GM19397 (cell line): ENCODE data around the gene SLC46A1.

Experiments used
- ATAC-seq: cut with Tn5 transposase; IDR thresholded peaks from one replicate; pipeline ENCODE4 v1.9.1; 2021; ENCODE audit warnings: mild to moderate bottlenecking, moderate library complexity; ENCODE audit not compliant: unreplicated experiment

Gene SLC46A1

DNA sequence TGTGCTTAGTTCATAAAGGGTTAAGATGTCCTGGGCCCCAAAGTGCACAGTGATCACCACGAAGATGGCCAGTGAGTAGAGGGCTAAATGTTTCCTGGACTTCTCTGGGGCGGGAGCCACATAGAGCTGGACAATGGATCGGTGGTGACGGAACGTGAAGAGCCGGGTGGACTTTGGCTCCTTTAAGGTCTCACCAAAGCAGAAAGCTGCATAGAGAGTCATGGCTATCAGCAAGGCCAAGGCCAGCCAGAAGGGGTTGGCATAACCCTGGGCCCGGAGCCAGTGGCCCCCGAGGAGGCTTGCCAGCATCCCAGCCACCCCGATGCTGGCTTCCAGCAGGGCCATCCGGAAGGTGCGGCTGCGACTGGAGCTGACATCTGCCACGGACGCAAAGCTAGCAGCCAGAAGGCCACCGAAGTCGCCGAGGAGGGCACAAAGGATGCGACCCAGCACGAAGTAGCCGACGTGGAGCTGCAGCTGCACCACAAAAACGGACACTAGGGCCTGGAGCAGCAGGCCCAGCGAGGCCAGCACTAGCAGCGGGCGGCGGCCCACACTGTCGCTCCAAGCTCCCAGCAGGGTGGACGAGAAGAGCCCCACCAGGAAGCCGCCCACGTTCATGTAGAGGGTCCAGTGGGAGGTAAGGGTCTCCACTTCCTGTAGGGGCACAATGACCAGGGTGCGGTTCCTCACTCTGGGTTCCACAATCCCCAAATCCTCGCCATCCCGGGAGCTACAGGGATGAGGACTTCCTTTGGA, 1.0 kb downstream of the SLC46A1 start:
- ATAC-seq = no peak

DNA sequence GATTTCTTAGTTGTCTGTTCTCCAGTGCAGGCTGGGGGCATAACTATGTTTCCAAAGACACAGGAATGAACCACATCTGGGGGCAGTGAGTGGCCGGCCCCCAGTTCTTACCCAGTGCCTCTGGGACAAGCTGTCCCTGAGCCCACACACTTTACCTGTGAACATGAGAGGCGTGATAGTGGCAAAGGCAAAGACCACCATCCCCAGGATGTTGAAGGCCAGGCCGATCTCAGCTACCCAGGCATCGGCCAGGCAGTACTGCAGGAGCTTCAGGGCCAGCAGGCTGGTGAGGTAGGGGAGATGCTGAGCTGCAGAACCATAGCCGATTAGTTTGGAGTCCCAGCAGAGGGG, 1.6 kb downstream of the SLC46A1 start:
- no peak for ATAC-seq

DNA sequence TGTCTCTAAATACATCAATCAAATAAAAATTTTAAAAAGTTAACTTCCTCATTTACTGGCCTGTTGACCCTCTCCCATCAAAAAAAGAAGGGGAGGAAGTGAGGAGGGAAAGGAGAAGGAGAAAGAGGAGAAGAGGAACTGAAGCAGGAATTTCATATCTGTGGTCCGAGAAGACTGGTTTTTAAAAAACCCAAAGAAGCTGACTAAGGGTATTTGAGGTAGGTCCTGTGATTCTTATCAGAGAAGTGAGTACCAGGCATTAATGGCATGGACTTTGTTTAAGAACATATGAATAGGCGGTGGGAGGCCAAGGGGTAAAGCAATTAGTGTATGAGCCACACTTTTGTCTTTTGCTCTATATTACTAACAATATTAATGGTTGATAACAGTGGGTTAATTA, 2.0 kb downstream of the SLC46A1 start:
- no peak for ATAC-seq

DNA sequence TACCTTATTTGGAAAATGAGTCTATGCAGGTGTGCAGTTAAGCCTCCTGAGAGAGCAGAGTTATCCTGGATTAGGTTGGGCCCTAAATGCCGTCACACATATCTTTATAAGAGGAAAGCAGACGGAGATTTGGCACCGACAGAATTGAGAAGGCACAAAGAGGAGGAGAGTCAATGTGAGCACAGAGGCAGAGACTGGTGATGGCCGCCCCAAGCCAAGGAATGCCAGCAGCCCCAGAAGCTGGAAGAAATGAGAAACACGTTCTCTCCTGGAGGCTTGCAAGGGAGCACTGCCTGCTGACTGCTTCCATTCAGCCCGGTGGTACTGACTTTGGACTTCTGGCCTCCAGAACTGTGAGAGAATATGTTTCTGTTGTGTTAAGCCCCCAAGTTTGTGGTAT, 3.2 kb downstream of the SLC46A1 start:
- ATAC-seq = no peak

DNA sequence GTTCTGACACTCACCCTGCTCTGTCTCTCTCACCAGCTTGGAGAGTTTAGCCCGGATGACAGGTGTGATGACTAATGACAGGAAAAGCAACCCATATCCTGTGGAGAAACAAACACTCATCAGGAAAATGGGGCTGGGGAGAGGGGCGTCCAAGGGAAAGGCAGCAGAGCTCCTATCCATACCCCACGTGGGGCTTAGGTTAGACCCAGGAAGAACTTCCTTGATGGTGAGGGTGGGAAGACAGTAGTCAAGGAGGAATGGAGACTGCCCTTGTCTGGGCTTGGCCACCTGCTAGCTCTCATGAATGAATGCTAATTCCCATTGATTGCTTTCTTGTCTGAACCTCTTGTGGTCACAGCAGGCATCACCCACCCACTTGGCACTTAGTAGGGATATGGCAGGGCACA, 3.8 kb downstream of the SLC46A1 start:
- no peak for ATAC-seq

DNA sequence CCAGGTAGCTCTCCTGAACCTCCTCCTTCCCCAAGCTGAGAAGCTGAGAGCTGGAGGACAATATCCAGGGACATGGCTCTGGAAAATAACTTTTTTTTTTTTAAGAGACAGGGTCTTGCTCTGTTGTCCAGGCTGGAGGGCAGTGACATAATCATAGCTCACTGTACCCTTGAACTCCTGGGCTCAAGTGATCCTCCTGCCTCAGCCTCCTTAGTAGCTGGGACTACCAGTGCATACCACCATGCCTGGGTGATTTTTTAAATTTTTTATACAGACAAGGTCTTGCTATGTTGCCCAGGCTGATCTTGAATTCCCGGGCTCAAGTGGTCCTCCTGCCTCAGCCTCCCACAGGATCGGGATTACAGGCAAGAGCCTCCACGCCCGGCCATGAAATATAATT, 6.2 kb downstream of the SLC46A1 start:
- ATAC-seq = no peak

DNA sequence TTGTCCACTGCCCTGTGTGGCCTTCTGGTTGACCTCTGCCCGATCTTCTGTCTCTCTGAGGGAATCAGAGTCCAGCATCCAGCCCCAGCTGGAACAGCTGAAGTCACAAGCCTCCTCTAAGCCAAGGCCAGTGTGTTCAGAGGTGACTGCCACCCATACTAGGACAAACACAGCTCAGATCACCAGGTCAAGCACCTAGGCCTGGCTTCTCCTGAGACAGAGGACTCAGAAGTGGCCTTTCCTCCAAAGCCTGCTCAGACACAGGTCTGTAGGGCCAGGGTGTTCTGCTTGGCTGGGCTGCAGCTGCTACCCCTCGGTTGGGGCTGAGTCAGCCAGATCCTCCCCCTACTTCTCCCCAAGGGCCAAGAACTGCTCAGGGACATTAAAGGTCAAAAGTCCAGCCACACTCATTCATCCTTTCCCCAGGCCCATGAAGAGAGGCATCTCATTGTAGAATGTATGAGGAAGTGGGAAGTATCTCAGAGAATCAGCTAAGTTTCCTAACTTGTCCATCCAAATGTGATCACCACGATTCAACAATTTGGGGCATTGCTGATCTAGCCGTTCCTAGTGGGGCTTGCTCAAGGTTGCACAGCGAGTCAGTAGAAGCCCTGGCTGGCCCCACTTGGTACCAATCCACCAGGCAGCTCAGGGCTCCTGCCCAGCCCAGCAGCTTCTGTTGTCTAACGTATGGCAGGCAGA, 7.6 kb downstream of the SLC46A1 start:
- ATAC-seq = no peak

DNA sequence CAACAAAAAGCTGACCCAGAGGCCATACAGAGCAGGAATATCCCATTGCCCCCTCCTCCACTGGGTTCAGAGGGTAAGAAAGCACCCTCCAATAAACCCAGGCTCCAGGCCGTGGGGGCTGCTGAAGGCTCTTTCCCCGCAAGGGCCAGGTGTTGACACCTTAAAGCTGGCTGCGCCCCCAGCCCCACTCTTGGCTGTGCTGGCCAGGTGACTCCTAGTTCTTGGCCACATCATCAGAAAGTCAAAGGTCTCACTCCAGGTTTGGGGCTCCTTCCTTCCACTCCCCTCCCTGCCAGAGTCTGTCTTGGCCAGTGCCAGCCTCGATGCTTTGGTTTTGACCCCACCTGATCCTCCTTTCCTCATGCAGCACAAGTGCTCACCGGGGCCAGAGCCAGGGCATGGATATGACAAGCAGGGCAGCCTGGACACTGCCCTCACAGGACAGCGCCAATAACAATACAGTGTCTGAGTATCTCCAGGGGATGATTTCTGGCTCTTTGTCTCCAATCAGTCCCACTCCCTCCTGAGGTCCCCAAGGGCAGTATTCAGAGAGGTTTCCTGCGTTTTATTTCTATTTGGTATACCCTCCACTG, 8.2 kb downstream of the SLC46A1 start:
- ATAC-seq = no peak

DNA sequence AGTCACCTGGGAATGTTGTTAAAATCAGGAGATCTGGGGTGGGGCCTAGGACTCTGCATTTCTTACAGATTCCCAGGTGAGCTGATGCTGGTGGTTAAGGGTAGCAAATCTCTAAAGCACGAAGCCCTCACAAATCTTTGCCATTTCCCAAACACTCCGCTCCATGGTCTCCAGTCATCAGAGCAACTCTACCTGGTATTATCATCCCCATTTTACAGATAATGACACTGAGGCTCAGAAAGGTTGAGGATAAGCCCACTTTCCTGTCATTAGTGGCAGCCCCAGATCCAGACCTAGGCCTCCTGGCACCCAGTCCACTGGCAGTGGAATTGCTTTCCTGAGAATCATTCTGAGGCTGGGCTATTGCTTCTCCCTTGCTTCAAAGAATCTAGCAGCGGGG, 8.7 kb downstream of the SLC46A1 start:
- no peak for ATAC-seq

DNA sequence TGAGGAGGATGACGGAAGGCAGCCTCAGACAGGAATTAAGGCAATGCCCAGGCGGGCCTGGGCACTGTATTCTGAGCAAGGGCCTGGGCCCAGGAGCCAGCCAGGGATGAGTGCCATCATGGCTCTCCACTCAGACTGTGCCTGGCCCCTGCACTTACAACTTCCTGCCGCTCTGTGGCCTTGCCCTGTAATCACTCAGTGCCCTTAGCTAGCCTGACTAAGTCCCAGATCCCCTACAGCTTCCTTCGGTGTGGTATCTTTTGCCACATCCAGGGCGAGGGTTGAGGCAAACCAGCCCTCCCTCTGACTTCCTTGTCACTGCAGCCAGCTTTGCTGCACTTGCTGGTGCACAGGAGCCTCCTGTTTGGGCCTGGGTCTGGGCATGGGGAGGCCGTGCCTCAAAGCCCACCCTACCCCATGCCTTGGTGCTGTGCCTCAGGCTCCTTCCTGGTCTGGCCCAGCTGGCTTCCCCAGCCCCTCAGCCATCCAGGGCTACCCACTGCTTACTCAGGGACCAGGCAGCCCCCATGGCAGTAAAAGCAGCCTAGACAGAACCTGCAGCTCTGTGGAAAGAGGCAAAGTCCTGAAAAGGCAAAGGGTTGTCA, 9.3 kb downstream of the SLC46A1 start:
- no peak for ATAC-seq

DNA sequence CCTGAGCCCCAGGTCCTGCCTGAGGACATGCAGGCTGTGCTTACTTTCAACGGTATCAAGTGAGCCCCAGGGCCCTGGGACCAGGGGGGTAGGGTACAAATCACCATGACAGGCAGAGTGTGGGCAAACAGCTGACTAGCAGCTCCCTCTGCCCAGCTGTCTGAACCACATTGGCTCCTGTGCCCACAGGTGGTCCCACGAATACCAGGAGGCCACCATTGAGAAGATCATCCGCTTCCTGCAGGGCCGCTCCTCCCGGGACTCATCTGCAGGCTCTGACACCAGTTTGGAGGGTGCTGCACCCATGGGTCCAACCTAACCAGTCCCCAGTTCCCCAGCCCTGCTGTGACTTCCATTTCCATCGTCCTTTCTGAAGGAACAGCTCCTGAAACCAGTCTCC, 10.0 kb downstream of the SLC46A1 start:
- no peak for ATAC-seq

DNA sequence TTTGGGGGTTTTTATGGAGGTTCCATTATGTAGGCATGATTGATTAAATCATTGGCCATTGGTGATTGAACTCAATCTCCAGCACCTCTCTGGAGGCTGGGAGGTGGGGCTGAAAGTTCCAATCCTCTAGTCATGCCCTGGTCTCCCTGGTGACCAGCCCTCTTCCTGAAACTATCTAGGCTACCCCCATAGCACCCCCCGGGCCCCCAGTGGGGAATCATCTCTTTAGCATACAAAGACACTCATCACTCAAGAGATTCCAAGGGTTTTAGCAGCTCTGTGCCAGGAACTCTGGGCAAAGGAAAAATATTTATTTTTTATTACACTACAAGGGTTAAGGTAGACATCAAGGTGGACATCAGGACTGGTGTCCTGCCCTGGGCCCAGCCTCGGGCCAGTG, 10.6 kb downstream of the SLC46A1 start:
- no peak for ATAC-seq

DNA sequence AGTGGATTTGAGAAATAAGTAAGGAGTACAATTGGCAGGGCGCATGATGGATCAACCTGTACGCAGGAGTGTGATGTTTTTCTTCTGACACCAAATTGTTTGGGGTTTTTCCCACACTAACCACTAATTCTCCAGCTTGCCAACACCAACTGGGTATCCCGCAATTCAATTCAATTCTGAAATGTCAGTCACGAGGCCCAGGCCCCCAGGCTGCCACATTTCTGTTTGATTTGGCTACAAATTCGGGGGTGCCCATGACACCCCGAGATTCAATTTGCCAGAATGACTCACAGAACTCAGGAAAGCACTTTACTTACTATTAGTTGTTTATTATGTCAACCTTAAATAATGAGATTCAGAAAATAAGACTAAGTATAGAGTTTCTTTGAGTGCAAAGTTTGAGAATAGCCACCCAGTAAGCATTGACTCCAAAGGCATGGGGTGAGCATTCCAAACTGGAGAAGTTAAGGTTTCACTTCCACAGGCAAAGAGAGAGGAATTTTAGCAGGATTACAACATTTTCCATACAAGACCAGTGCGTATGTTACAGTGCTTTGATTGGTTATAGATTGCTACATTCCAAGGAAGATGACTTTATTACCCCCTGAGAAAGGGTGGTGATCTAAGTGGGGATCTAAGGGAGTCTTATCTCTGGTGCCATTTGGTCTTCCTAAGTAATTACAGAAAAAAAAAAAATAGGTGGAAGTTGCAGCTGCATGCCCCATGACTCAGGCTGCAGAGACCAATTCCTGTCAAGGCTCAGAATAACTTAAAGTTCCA, 11.5 kb downstream of the SLC46A1 start:
- ATAC-seq = no peak

DNA sequence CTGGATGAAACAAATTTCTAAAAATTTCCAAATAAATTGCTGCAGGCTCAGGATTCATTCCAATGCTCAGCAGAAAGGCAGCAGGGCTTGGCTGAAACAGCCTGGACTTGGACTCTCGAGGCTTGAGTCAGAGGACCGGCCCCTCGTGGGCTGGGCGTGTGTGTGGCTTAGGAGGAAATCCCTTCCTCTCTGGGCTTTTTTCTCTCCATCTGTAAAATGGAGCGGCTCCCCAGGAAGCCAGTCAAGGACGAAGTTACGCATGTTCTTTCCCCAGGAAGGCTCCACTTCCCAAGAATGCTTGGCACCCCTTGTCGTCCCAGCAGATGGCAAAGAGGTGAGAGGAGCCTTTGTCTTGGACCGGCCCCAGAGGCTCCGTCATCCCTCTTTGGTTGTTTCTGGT, 13.5 kb downstream of the SLC46A1 start:
- no peak for ATAC-seq

DNA sequence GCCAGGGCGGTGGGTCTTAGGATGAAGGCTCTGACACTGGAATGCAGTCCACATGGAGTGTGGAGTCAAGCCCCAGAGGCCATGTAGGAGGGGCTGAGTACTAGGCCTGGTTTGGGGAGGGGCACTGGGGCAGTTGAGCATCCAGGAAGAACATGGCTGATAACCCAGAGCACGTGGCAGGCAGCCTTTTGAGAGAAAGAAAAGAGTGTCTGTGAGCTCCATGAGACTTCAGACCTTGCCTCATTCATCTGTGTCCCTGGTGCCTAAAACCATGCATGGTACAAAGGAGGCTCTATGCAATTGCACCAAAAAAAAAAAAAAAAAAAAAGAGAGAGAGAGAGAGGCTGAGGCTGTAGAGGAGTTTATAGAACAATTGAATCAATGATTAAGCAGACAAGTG, 14.6 kb downstream of the SLC46A1 start:
- no peak for ATAC-seq

DNA sequence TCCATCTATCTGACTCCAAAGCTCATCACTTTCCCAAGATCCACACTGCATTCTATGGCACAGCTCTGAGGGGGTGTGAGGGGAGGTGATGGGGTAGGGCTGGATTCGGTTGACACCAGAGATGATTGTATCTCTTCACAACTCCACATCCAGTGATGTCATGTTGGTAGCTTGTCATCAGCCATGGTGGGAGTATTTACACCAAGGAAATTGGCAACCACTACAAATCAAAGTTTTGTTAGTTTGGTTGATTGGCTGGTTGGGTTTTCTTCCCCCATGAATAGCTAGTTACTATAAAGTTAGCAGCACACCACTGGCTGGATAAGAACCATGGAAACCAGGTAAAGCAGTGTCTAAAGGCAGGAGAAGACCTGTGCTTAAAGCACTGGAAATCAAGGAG, 15.0 kb downstream of the SLC46A1 start:
- no peak for ATAC-seq

DNA sequence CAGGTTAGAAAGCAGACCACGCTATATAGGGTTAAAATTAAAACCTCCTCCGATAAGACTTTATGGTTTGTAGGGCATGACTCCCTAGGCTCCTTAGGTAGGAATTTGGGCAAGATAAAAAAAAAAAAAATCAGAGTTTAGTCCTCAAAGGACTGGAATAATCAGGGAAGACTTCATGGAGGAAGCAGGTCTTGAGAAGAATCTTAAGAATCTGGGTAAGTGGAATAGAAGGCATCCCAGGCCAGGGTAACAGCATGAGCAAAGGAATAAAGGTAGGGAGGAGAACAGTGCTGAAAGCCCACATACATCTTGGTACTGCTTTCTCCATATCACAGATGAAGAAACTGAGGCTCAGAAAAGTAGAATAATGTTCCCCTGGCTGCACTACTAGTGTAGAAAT, 15.4 kb downstream of the SLC46A1 start:
- no peak for ATAC-seq

DNA sequence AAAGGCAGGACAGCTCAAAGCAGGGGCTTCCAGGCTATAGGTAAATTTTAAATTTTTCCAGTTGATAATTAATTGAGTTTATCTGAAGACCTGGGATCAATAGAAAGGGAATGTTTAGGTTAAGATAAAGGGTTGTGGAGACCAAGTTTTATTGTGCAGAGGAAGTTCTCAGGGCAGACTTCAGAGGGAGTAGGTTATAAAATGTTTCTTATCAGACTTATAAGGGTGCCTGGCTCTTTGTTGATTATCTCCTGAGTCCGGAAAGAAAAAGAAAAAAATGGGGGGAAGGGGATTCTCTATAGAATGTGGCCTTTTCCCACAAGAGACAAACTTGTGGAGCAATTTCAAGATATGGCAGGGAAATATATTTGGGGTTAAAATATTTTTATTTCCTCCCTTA, 15.9 kb downstream of the SLC46A1 start:
- no peak for ATAC-seq

DNA sequence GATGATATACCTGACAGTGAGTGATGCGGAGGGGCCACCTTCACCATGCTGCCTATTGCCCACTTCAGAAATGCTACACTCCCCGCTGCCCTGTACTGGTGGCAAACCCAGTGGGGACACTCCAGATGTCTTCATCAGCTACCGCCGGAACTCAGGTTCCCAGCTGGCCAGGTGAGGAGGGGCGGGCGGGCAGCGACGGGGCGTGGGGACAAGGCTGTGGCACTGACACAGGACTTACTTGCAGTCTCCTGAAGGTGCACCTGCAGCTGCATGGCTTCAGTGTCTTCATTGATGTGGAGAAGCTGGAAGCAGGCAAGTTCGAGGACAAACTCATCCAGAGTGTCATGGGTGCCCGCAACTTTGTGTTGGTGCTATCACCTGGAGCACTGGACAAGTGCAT, 17.9 kb downstream of the SLC46A1 start:
- ATAC-seq = no peak

DNA sequence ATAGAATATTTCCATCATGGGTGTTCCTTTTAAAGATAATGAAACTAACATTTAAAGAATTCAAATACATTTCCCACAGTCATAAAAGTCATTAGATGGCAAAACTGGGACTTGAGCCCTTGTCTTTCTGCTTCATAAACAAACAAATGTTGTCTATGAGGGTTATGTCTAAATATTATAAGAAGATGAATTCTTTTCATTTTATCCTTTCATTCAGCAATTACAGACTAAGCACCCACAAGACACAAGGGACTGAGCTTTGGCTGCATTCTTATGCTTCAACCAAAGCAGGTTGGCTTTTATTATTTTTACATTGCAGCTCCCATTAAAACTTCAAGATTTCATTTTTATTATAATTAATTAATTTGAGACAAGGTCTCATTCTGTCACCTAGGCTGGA, 19.6 kb downstream of the SLC46A1 start:
- no peak for ATAC-seq

DNA sequence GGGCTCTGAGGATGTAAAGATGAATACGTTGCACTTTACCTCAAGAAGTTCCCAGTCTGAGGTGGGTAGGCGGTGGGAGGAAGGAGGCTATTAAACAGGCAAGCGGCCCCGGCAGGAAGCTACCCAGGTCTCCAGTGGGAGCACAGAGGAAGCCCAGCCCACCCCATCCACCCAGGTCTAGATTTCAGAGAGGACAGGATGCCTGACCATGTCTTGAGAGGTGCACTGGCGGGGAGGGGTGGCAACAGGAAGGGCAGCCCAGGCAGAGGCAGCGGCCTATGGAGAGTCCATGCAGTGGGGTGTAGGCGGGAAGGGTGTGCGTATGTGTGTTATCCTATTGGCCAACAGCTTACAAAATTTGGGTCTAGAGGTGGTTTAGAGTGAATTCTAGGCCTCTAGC, 20.6 kb downstream of the SLC46A1 start:
- no peak for ATAC-seq
